Smooth muscle cell (in vitro differentiated cells): ENCODE data around the gene SNRPB. TPM values are rescaled to one million over a fixed set of nuclear protein-coding genes. Genes with fewer than 3 reads are reported as not detected.

Experiments used
- DNase-seq: peaks from one replicate; lab custom pipeline; 2025; ENCODE audit not compliant: unreplicated experiment; lab: John Stamatoyannopoulos, UW
- H2AFZ ChIP-seq: fragments of 200-600 bp; sonication (generic); 2 replicates; pipeline ENCODE4 v1.6.0; 2016; ENCODE audit warnings: antibody characterized with exemption, low read depth, mild to moderate bottlenecking
- H3F3A ChIP-seq: fragments of 200-600 bp; sonication (generic); 2 replicates; pipeline ENCODE4 v1.6.0; 2017; ENCODE audit warnings: antibody characterized with exemption, low read depth
- H3K27ac ChIP-seq: fragments of 200-600 bp; sonication (generic); 2 replicates; pipeline ENCODE4 v1.5.1; 2016; ENCODE audit warnings: low read depth, mild to moderate bottlenecking
- H3K27me3 ChIP-seq: fragments of 200-600 bp; sonication (generic); 2 replicates; pipeline ENCODE4 v1.6.1; 2016; ENCODE audit warnings: low read depth, mild to moderate bottlenecking
- H3K36me3 ChIP-seq: fragments of 200-600 bp; sonication (generic); 2 replicates; pipeline ENCODE4 v1.5.1; 2016; ENCODE audit warnings: low read depth
- H3K4me1 ChIP-seq: fragments of 200-600 bp; sonication (generic); 2 replicates; pipeline ENCODE4 v1.5.1; 2016; ENCODE audit warnings: low read depth
- H3K4me2 ChIP-seq: fragments of 200-600 bp; sonication (generic); 2 replicates; pipeline ENCODE4 v1.6.0; 2016; ENCODE audit warnings: mild to moderate bottlenecking
- H3K4me3 ChIP-seq: fragments of 200-600 bp; sonication (generic); 2 replicates; pipeline ENCODE4 v1.5.1; 2016; ENCODE audit warnings: mild to moderate bottlenecking
- H3K79me2 ChIP-seq: fragments of 200-600 bp; sonication (generic); 2 replicates; pipeline ENCODE4 v1.6.0; 2016; ENCODE audit warnings: low read depth, mild to moderate bottlenecking
- H3K9ac ChIP-seq: fragments of 200-600 bp; sonication (generic); 2 replicates; pipeline ENCODE4 v1.6.0; 2016; ENCODE audit warnings: low read depth
- H3K9me3 ChIP-seq: fragments of 200-600 bp; sonication (generic); replicated peaks from 2 replicates; pipeline ENCODE4 v1.5.1; 2016; ENCODE audit warnings: low read depth
- H4K20me1 ChIP-seq: fragments of 200-600 bp; sonication (generic); 2 replicates; pipeline ENCODE4 v1.6.0; 2016; ENCODE audit warnings: low read depth
- WGBS: methylation state at CpG from one replicate; pipeline ENCODE4 v1.1.7; 2016; ENCODE audit warnings: low lambda C conversion rate; 5-methylcytosine and 5-hydroxymethylcytosine counted together
- polyA plus RNA-seq: library from polyadenylated mRNA; unstranded; fragments of >200 nt; fragmentation: Nextera tagmentation; extraction: Ambion mirVana; gene quantifications from 2 replicates; pipeline ENCODE4 v1.2.1, GENCODE V29; 2016
- total RNA-seq: library from RNA; depleted of rRNA; stranded (reverse); fragments of >200 nt; gene quantifications from 2 replicates; pipeline ENCODE4 v1.2.3, GENCODE V29; 2014
- TF ChIP-seq, protein P1 (sequence below): fragments of 200-600 bp; sonication (generic); IDR thresholded peaks from 2 replicates; pipeline ENCODE4 v1.5.1; 2017; ENCODE audit warnings: borderline replicate concordance, mild to moderate bottlenecking, antibody characterized with exemption; ENCODE audit not compliant: insufficient read depth, poor library complexity, severe bottlenecking

Gene SNRPB
- total and polyA plus RNA-seq, 2 experiments from 2014 or later = 250 to 281 TPM

DNA sequence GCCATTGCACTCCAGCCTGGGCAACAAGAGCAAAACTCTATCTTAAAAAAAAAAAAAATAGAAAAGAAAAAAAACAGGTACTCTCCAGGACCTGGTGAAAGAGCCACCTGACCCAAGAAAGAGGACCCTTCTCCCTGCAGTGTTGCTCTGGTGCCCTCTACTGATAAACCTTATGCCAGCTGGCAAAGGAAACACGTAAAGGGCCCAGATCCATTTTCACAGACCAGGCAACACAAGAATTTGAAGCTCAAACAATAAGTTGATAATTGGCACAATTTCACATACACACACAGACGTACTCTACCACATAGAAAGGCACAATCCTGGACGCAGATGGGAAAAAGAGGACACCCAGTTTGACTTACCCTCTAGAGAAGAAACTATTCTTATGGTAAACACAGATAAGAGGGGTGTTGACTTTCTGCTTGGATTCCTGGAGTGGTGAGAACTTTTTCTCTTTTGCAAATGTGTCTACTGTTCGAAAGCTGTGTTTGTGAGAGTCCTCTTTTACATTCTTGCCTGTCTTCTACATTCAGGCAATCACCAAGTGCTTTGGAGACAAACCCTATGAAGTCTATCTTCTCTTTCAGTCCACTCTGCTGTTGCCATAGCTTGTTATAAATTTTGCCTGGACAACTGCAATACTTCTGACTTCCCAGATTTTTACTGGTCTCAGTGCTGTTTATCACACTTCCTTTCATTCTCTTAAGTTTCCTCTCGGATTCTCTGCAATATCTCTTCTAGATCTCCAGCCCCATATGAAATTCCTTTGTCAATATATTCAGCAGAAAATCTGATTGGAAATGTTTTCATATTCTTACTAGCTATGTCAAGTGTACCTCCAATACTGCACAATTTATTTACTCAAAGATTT is 6.4 kb upstream of the SNRPB start:
- H3K36me3 ChIP-seq = peaks cover 7% of the 10 kb centered on the region
- no peaks in the 10 kb centered on the region for H3K79me2 ChIP-seq
- H3K4me3 ChIP-seq = no peak overlapping the region
- H4K20me1 ChIP-seq = no peaks in the 10 kb centered on the region
- H3K9ac ChIP-seq = no peak overlapping the region
- no peaks in the 10 kb centered on the region for H3F3A ChIP-seq
- 85% methylated on average over 5 of the region's 5 CpGs for WGBS
- no peaks in the 10 kb centered on the region for H3K4me1 ChIP-seq
- TF ChIP-seq, protein P1, sequence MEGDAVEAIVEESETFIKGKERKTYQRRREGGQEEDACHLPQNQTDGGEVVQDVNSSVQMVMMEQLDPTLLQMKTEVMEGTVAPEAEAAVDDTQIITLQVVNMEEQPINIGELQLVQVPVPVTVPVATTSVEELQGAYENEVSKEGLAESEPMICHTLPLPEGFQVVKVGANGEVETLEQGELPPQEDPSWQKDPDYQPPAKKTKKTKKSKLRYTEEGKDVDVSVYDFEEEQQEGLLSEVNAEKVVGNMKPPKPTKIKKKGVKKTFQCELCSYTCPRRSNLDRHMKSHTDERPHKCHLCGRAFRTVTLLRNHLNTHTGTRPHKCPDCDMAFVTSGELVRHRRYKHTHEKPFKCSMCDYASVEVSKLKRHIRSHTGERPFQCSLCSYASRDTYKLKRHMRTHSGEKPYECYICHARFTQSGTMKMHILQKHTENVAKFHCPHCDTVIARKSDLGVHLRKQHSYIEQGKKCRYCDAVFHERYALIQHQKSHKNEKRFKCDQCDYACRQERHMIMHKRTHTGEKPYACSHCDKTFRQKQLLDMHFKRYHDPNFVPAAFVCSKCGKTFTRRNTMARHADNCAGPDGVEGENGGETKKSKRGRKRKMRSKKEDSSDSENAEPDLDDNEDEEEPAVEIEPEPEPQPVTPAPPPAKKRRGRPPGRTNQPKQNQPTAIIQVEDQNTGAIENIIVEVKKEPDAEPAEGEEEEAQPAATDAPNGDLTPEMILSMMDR = no peak
- no peak overlapping the region for H2AFZ ChIP-seq
- no peak overlapping the region for H3K4me2 ChIP-seq
- DNase-seq = no peak
- no peaks in the 10 kb centered on the region for H3K9me3 ChIP-seq
- no peaks in the 10 kb centered on the region for H3K27me3 ChIP-seq
- no peak overlapping the region for H3K27ac ChIP-seq

DNA sequence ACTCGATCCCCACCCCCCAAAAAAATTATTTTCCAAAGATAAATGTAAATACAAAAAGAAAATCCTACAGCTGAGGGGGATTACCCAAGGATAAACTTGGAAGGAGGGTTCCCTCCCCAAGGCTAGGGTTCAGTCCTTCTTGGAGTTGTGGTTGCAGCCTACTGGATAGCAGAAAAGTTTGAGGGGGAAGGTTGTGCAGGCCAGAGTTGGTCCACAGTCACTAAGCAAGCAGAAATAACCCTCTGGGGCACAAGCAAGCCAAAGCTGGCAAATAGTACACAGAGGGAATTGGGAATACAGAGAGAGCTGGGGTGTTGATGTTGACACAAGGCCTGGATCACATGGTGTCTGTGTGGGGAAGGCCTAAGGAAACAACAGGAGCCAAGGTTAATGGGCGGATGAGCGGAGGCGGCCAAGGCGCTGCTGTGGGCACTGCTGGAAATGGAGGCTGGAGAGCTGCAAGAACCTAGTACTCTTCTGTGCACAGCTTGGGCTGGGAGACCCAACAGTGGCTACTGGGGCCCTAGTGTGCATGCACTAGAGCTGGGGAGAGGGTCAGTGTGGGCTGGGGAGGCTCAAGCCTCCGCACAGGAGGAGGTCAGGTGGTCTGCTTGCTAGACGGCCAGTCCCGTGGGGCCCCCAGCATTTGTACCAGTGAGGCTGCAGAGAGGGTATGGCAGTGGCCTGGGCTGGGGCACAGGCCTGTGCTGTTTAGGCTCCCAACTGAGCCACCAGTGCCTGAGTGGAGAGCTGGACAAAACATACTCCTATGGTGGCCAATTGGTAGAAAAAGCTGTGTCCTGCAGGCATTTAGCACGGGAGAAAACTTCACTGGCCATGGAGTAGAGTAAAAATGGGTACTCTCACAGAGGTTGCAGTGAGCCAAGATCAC is 5.5 kb upstream of the SNRPB start:
- H3K4me1 ChIP-seq = peaks cover 2% of the 10 kb centered on the region
- no peaks in the 10 kb centered on the region for H3F3A ChIP-seq
- no peak overlapping the region for H3K27ac ChIP-seq
- no peak overlapping the region for H3K9ac ChIP-seq
- DNase-seq = no peak
- H4K20me1 ChIP-seq = no peaks in the 10 kb centered on the region
- no peaks in the 10 kb centered on the region for H3K9me3 ChIP-seq
- H2AFZ ChIP-seq = no peak overlapping the region
- TF ChIP-seq, protein P1 = no peak
- H3K27me3 ChIP-seq = no peaks in the 10 kb centered on the region
- peaks cover 3% of the 10 kb centered on the region for H3K36me3 ChIP-seq
- H3K4me2 ChIP-seq = no peak overlapping the region
- no peaks in the 10 kb centered on the region for H3K79me2 ChIP-seq
- no peak overlapping the region for H3K4me3 ChIP-seq
- WGBS = 96% methylated on average over 9 of the region's 9 CpGs

DNA sequence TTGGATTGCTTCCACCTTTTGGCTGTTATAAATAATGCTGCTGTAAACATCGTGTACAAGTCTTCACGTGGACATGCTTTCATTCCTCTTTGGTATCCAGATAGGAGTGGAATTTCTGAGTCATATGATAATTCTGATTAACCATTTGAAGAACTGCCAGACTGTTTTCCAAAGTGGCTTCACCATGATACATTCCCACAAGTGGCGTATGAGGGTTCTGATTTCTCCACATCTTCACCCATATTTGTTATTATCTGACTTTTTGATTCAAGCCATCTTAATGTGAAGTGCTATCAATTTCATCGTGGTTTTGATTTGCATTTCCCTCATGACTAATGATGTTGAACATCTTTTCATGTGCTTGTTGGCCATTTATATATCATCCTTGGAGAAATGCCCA is 2.9 kb upstream of the SNRPB start:
- H3K4me2 ChIP-seq = no peak overlapping the region
- no peaks in the 10 kb centered on the region for H3F3A ChIP-seq
- no peak for DNase-seq
- H3K79me2 ChIP-seq = peaks cover 20% of the 10 kb centered on the region
- TF ChIP-seq, protein P1 = no peak
- no peak overlapping the region for H2AFZ ChIP-seq
- no peaks in the 10 kb centered on the region for H3K27me3 ChIP-seq
- 60% methylated on average over 4 of the region's 4 CpGs for WGBS
- H3K9ac ChIP-seq = no peak overlapping the region
- no peaks in the 10 kb centered on the region for H3K9me3 ChIP-seq
- H4K20me1 ChIP-seq = peaks cover 17% of the 10 kb centered on the region
- H3K27ac ChIP-seq = no peak overlapping the region
- no peak overlapping the region for H3K4me3 ChIP-seq
- H3K4me1 ChIP-seq = peaks cover 12% of the 10 kb centered on the region
- no peaks in the 10 kb centered on the region for H3K36me3 ChIP-seq
